Hepatocyte (in vitro differentiated cells): Measurements from ENCODE around the gene PACRG.

Experiments
- EZH2 ChIP-seq: fragments of 200-600 bp; sonication (generic); IDR thresholded peaks from 2 replicates; pipeline ENCODE4 v1.6.1; 2016; ENCODE audit warnings: antibody characterized with exemption, mild to moderate bottlenecking, borderline replicate concordance
- TF ChIP-seq, protein P1 (sequence below): fragments of 200-600 bp; sonication (generic); IDR thresholded peaks from 2 replicates; pipeline ENCODE4 v1.5.1; 2016; ENCODE audit warnings: antibody characterized with exemption, mild to moderate bottlenecking; ENCODE audit not compliant: poor library complexity

- TF ChIP-seq EZH2 = no peak
- TF ChIP-seq, protein P1, sequence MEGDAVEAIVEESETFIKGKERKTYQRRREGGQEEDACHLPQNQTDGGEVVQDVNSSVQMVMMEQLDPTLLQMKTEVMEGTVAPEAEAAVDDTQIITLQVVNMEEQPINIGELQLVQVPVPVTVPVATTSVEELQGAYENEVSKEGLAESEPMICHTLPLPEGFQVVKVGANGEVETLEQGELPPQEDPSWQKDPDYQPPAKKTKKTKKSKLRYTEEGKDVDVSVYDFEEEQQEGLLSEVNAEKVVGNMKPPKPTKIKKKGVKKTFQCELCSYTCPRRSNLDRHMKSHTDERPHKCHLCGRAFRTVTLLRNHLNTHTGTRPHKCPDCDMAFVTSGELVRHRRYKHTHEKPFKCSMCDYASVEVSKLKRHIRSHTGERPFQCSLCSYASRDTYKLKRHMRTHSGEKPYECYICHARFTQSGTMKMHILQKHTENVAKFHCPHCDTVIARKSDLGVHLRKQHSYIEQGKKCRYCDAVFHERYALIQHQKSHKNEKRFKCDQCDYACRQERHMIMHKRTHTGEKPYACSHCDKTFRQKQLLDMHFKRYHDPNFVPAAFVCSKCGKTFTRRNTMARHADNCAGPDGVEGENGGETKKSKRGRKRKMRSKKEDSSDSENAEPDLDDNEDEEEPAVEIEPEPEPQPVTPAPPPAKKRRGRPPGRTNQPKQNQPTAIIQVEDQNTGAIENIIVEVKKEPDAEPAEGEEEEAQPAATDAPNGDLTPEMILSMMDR = no peak
Measured at GRCh38 chr6:163026893-163027292, 299.1 kb downstream of the PACRG start.
